Calu3 (cell line): ENCODE results near the gene PTCRA. TPM values are rescaled to one million over a fixed set of nuclear protein-coding genes. Genes with fewer than 3 reads are reported as not detected.
A peak's percentile ranks its signal among the peaks of the same experiment; 100 is the strongest.
"Not testable (repeated sequence)": the region's sequence is repeated elsewhere in the genome, so short reads cannot be mapped to it uniquely, and the experiment has no call there.

Experiments
- BruUV-seq: library from RNA; stranded (reverse); fragments of 400-500 nt; replicated peaks from 2 replicates; lab custom pipeline; 2021; lab: Mats Ljungman, UMichigan
- CTCF ChIA-PET: fragments of 300-600 bp; sonication (Branson Sonifier 250); formaldehyde crosslinking; loops from one replicate; lab custom pipeline; 2022; ENCODE audit warnings: antibody characterized with exemption; lab: Charles Lee
- DNase-seq: peaks from one replicate; pipeline ENCODE4 v3.0.0; 2022
- H3K27ac Mint-ChIP-seq: one replicate; pipeline ENCODE4 v1.8.0; 2022; ENCODE audit warnings: mixed read lengths; ENCODE audit not compliant: unreplicated experiment
- H3K27me3 Mint-ChIP-seq: one replicate; pipeline ENCODE4 v1.8.0; 2022; ENCODE audit warnings: mixed read lengths; ENCODE audit not compliant: unreplicated experiment
- H3K36me3 Mint-ChIP-seq: one replicate; pipeline ENCODE4 v1.8.0; 2022; ENCODE audit warnings: mild to moderate bottlenecking, moderate library complexity, mixed read lengths; ENCODE audit not compliant: insufficient read depth, unreplicated experiment
- H3K4me1 Mint-ChIP-seq: one replicate; pipeline ENCODE4 v1.8.0; 2022; ENCODE audit warnings: mild to moderate bottlenecking, low read depth, mixed read lengths; ENCODE audit not compliant: unreplicated experiment
- H3K4me3 Mint-ChIP-seq: one replicate; pipeline ENCODE4 v1.8.0; 2022; ENCODE audit warnings: mild to moderate bottlenecking, low read depth, moderate library complexity, mixed read lengths; ENCODE audit not compliant: unreplicated experiment
- H3K9me3 Mint-ChIP-seq: one replicate; pipeline ENCODE4 v1.8.0; 2022; ENCODE audit warnings: low read depth, mixed read lengths; ENCODE audit not compliant: unreplicated experiment
- CTCF ChIP-seq: fragments of 200-600 bp; IDR thresholded peaks from one replicate; pipeline ENCODE4 v1.8.0; 2022; ENCODE audit warnings: antibody characterized with exemption; ENCODE audit not compliant: unreplicated experiment
- intact Hi-C: fragments of 100-400 bp; cut with micrococcal nuclease; formaldehyde crosslinking; loops from one replicate; pipeline ENCODE4 v1.10.0; 2022; ENCODE audit not compliant: unreplicated experiment
- total RNA-seq: library from RNA; stranded (reverse); gene quantifications from 2 replicates; pipeline ENCODE4 v1.2.3, GENCODE V29; 2022

The PTCRA gene
- total RNA-seq, 1 experiment from 2014 or later = not detected

GRCh38 chr6:42885702-42886101 lies 30.2 kb upstream of the PTCRA start:
- BruUV-seq = no TSS peak
- H3K4me1 Mint-ChIP-seq = peaks cover 2% of the 10 kb centered on the region
- CTCF ChIA-PET = interaction anchor here (0.9 kb wide), 1 partner anchor 139 kb away, joined by 4 read pairs; no protein-coding TSS in a partner anchor
- no peak for DNase-seq
- peaks cover 92% of the 10 kb centered on the region for H3K36me3 Mint-ChIP-seq
- intact Hi-C loops = no loop called here
- H3K4me3 Mint-ChIP-seq = no peak overlapping the region
- H3K27me3 Mint-ChIP-seq = no peaks in the 10 kb centered on the region
- no peak for TF ChIP-seq CTCF
- no peaks in the 10 kb centered on the region for H3K9me3 Mint-ChIP-seq
- no peak overlapping the region for H3K27ac Mint-ChIP-seq

GRCh38 chr6:42888201-42888600 lies 27.7 kb upstream of the PTCRA start:
- CTCF ChIA-PET, BruUV-seq, H3K4me3 Mint-ChIP-seq, H3K9me3 Mint-ChIP-seq, intact Hi-C loops, H3K27ac Mint-ChIP-seq, DNase-seq, H3K27me3 Mint-ChIP-seq, H3K4me1 Mint-ChIP-seq: not testable (repeated sequence)
- peaks cover 75% of the 10 kb centered on the region for H3K36me3 Mint-ChIP-seq

GRCh38 chr6:42889815-42890214 lies 26.0 kb upstream of the PTCRA start:
- CTCF ChIA-PET = interaction anchor here (0.7 kb wide), 1 partner anchor 45 kb away, joined by 3 read pairs; no protein-coding TSS in a partner anchor
- intact Hi-C loops = no loop called here
- no peak for TF ChIP-seq CTCF
- Mint-ChIP-seq H3K36me3 (peaks cover 59% of the 10 kb centered on the region), H3K27ac (peak overlapping the region; percentile 91), H3K27me3 (no peaks in the 10 kb centered on the region), H3K4me1 (peaks cover 23% of the 10 kb centered on the region), H3K4me3 (peak overlapping the region; percentile 95), H3K9me3 (no peaks in the 10 kb centered on the region)
- DNase-seq = no peak
- BruUV-seq = no TSS peak

GRCh38 chr6:42890311-42891198 lies 25.3 kb upstream of the PTCRA start:
- H3K27ac Mint-ChIP-seq = peak overlapping the region; percentile 91
- H3K27me3 Mint-ChIP-seq = no peaks in the 10 kb centered on the region
- H3K9me3 Mint-ChIP-seq = no peaks in the 10 kb centered on the region
- intact Hi-C loops = no loop called here
- BruUV-seq = TSS peak; percentile 97
- H3K4me3 Mint-ChIP-seq = peak overlapping the region; percentile 95
- TF ChIP-seq CTCF = no peak
- H3K4me1 Mint-ChIP-seq = peaks cover 23% of the 10 kb centered on the region
- H3K36me3 Mint-ChIP-seq = peaks cover 51% of the 10 kb centered on the region
- peak; percentile 97 for DNase-seq
- CTCF ChIA-PET = interaction anchor here (0.6 to 1.0 kb wide), 5 partner anchors 9 to 1329 kb away, joined by 3 to 7 read pairs (median 4); partner anchors contain the start of gene RPL7L1
